ENCODE results near the gene IGFBP4.

GRCh38 chr17:40410082-40410481 lies 33.2 kb upstream of the IGFBP4 start:
- TF ChIP-seq CTCF (IDR thresholded peaks at IDR 0.05) (no peak), POLR2A (IDR thresholded peaks at IDR 0.05) (no peak)

All from heart left ventricle (tissue), 13 donors.